ENCODE results near the gene APCDD1L. TPM values are rescaled to one million over a fixed set of nuclear protein-coding genes. Genes with fewer than 3 reads are reported as not detected.

Gene APCDD1L
- total RNA-seq, 6 donors from 2014 or later, result 0.13 TPM; not detected in 5

- H3K9me3 ChIP-seq, result peaks cover 15 to 22% (median 18%) of the 10 kb centered on the region in 4 donors
- TF ChIP-seq POLR2AphosphoS5 (IDR thresholded peaks at IDR 0.05), result no peak
- TF ChIP-seq CTCF (IDR thresholded peaks at IDR 0.05), result no peak
- TF ChIP-seq EP300 (IDR thresholded peaks at IDR 0.05), result no peak
- TF ChIP-seq POLR2A (IDR thresholded peaks at IDR 0.05), result no peak
- no peaks in the 10 kb centered on the region for H3K4me1 ChIP-seq
- no peak overlapping the region for H3K27ac ChIP-seq
- no peak for DNase-seq
- H3K36me3 ChIP-seq, result no peaks in the 10 kb centered on the region
- WGBS, 2 donors, result 92 to 93% methylated on average over 6 of the region's 6 CpGs
- H3K4me3 ChIP-seq, result no peak overlapping the region
- H3K27me3 ChIP-seq, result no peaks in the 10 kb centered on the region
- no peak for ATAC-seq (ENCODE audit: low FRiP score in 2 of 2)
Observed at GRCh38 chr20:58483470-58483869, 31.7 kb downstream of the APCDD1L start.

- Histone ChIP-seq H3K4me1 (no peaks in the 10 kb centered on the region), H3K36me3 (no peaks in the 10 kb centered on the region), H3K27me3 (no peaks in the 10 kb centered on the region), H3K4me3 (no peak overlapping the region), H3K27ac (no peak overlapping the region), H3K9me3 (peaks cover 16 to 26% (median 18%) of the 10 kb centered on the region in 4 donors)
- DNase-seq (no peak), ATAC-seq (ENCODE audit: low FRiP score in 2 of 2) (no peak)
- WGBS, 2 donors, result 77 to 79% methylated on average over 5 of the region's 5 CpGs
- TF ChIP-seq POLR2AphosphoS5 (IDR thresholded peaks at IDR 0.05), result no peak
- no peak for TF ChIP-seq CTCF (IDR thresholded peaks at IDR 0.05)
- no peak for TF ChIP-seq POLR2A (IDR thresholded peaks at IDR 0.05)
- no peak for TF ChIP-seq EP300 (IDR thresholded peaks at IDR 0.05)
Observed at GRCh38 chr20:58483051-58483450, 32.1 kb downstream of the APCDD1L start.

- Histone ChIP-seq H3K36me3 (no peaks in the 10 kb centered on the region), H3K4me3 (no peak overlapping the region), H3K27ac (no peak overlapping the region), H3K9me3 (peaks cover 16 to 31% (median 19%) of the 10 kb centered on the region in 4 donors), H3K27me3 (no peaks in the 10 kb centered on the region), H3K4me1 (no peaks in the 10 kb centered on the region)
- TF ChIP-seq EP300 (IDR thresholded peaks at IDR 0.05) (no peak), POLR2AphosphoS5 (IDR thresholded peaks at IDR 0.05) (no peak), CTCF (IDR thresholded peaks at IDR 0.05) (no peak), POLR2A (IDR thresholded peaks at IDR 0.05) (no peak)
- 75 to 77% methylated on average over 10 of the region's 10 CpGs for WGBS, 2 donors
- ATAC-seq (ENCODE audit: low FRiP score in 2 of 2) (no peak), DNase-seq (no peak)
Observed at GRCh38 chr20:58482416-58482815, 32.8 kb downstream of the APCDD1L start.

GRCh38 chr20:58481481-58482021, 33.6 kb downstream of the APCDD1L start:
- peak in 5 of 6 experiments; percentile 19 to 65 (median 51) for TF ChIP-seq CTCF (IDR thresholded peaks at IDR 0.05)
- TF ChIP-seq POLR2A (IDR thresholded peaks at IDR 0.05), result no peak
- no peak overlapping the region for H3K4me3 ChIP-seq
- peak; percentile 31 to 89 for ATAC-seq (ENCODE audit: low FRiP score in 2 of 2)
- WGBS, 2 donors, result 30 to 41% methylated on average over 8 to 18 of the region's 18 CpGs
- H3K36me3 ChIP-seq, result no peaks in the 10 kb centered on the region
- H3K27me3 ChIP-seq, result no peaks in the 10 kb centered on the region
- DNase-seq, result peak in 1 of 2 donors; percentile 35
- no peak overlapping the region for H3K27ac ChIP-seq
- no peaks in the 10 kb centered on the region for H3K4me1 ChIP-seq
- H3K9me3 ChIP-seq, result peaks cover 12 to 27% (median 15%) of the 10 kb centered on the region in 4 donors

All from upper lobe of left lung (tissue), 6 donors.